Astrocyte (in vitro differentiated cells and primary cell): ENCODE measurements around the gene ATP2B2. TPM values are rescaled to one million over a fixed set of nuclear protein-coding genes. Genes with fewer than 3 reads are reported as not detected.
A peak's percentile ranks its signal among the peaks of the same experiment; 100 is the strongest.

Experiments
- DNase-seq: peaks from one replicate; pipeline ENCODE4 v3.0.0-alpha.2; 2010; ENCODE audit warnings: low read depth
- FAIRE-seq: peaks from 2 replicates; lab custom pipeline; 2011; peaks lifted over from hg19 to GRCh38; lab: Jason Lieb, UNC
- H2AFZ ChIP-seq: 2 replicates; pipeline ENCODE4 v1.6.0; 2012; ENCODE audit warnings: low read depth, low read length, inconsistent platforms
- H3K27ac ChIP-seq: 2 replicates; pipeline ENCODE4 v1.5.1; 2011; ENCODE audit warnings: low read depth, low read length, inconsistent platforms
- H3K27me3 ChIP-seq: 2 replicates; pipeline ENCODE4 v1.6.0; 2011; ENCODE audit warnings: low read length, inconsistent platforms; ENCODE audit not compliant: insufficient read depth
- H3K36me3 ChIP-seq: 2 replicates; pipeline ENCODE4 v1.5.1; 2011; ENCODE audit warnings: low read length, inconsistent platforms; ENCODE audit not compliant: insufficient read depth
- H3K4me1 ChIP-seq: 2 replicates; pipeline ENCODE4 v1.5.1; 2011; ENCODE audit warnings: low read length, inconsistent platforms; ENCODE audit not compliant: insufficient read depth
- H3K4me2 ChIP-seq: 2 replicates; pipeline ENCODE4 v1.6.0; 2012; ENCODE audit warnings: low read length, inconsistent platforms
- H3K4me3 ChIP-seq: 2 replicates; pipeline ENCODE4 v1.5.1; 2011; ENCODE audit warnings: low read depth, mild to moderate bottlenecking, low read length, inconsistent platforms; ENCODE audit not compliant: insufficient read depth
- H3K79me2 ChIP-seq: 2 replicates; pipeline ENCODE4 v1.6.0; 2012; ENCODE audit warnings: mild to moderate bottlenecking, low read length, inconsistent platforms; ENCODE audit not compliant: insufficient read depth
- H3K9ac ChIP-seq: 2 replicates; pipeline ENCODE4 v1.6.0; 2012; ENCODE audit warnings: mild to moderate bottlenecking, low read length, inconsistent platforms
- H3K9me3 ChIP-seq: 2 replicates; pipeline ENCODE4 v1.5.1; 2012; ENCODE audit warnings: low read depth, mild to moderate bottlenecking, low read length, inconsistent platforms; ENCODE audit not compliant: insufficient read depth
- H4K20me1 ChIP-seq: 2 replicates; pipeline ENCODE4 v1.6.0; 2012; ENCODE audit warnings: low read length, inconsistent platforms; ENCODE audit not compliant: insufficient read depth
- H3K27ac Mint-ChIP-seq: one replicate; pipeline ENCODE4 v1.8.0; 2021; ENCODE audit warnings: mild to moderate bottlenecking, mixed read lengths; ENCODE audit not compliant: unreplicated experiment
- H3K27me3 Mint-ChIP-seq: one replicate; pipeline ENCODE4 v1.8.0; 2021; ENCODE audit warnings: low read depth, mixed read lengths; ENCODE audit not compliant: unreplicated experiment
- H3K36me3 Mint-ChIP-seq: one replicate; pipeline ENCODE4 v1.8.0; 2021; ENCODE audit warnings: low read depth, mixed read lengths; ENCODE audit not compliant: unreplicated experiment
- H3K4me1 Mint-ChIP-seq: one replicate; pipeline ENCODE4 v1.8.0; 2021; ENCODE audit warnings: low read depth, mixed read lengths; ENCODE audit not compliant: unreplicated experiment
- H3K4me3 Mint-ChIP-seq: one replicate; pipeline ENCODE4 v1.8.0; 2021; ENCODE audit warnings: mild to moderate bottlenecking, moderate library complexity, mixed read lengths; ENCODE audit not compliant: unreplicated experiment
- H3K9me3 Mint-ChIP-seq: one replicate; pipeline ENCODE4 v1.8.0; 2021; ENCODE audit warnings: mild to moderate bottlenecking, mixed read lengths; ENCODE audit not compliant: unreplicated experiment
- EZH2 ChIP-seq: IDR thresholded peaks from 2 replicates; pipeline ENCODE4 v1.6.1; 2012; ENCODE audit warnings: mild to moderate bottlenecking, low read length, inconsistent platforms; ENCODE audit not compliant: insufficient read depth
- total RNA-seq: library from RNA; stranded (reverse); gene quantifications from 2 replicates; pipeline ENCODE4 v1.2.1, GENCODE V29; 2021
- TF ChIP-seq, protein P1 (sequence below): IDR thresholded peaks from 2 replicates; pipeline ENCODE4 v1.5.1; 2011; ENCODE audit warnings: low read depth, mild to moderate bottlenecking, inconsistent platforms, low read length, moderate library complexity; ENCODE audit not compliant: insufficient read depth

ATP2B2 gene
- total RNA-seq, 1 donor from 2014 or later = 0.05 TPM

DNA sequence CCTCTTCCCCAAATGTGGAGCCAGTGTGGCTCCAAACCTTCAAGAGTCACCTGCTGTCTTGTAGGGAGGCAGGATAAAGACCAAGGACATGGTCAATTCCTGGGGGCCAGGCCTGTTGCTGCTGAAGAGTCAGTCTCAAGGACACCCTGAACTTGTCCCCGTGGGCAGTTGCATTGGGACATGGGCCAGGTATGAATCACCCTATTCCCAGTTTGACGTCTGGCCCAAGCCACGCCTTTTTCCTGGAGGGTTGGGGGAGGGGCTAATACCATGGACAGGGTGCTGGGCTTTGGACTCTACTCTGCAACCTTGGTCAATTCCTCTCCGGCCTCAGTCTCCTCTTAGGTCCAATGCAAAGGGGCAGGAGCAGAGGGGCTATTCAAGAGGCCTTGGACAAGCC is 10.4 kb downstream of the ATP2B2 start:
- peaks cover 69% of the 10 kb centered on the region for H3K27me3 Mint-ChIP-seq
- Histone ChIP-seq H3K4me1 (no peaks in the 10 kb centered on the region), H3K27me3 (peaks cover 8% of the 10 kb centered on the region), H3K9me3 (no peaks in the 10 kb centered on the region), H2AFZ (no peak overlapping the region), H3K4me3 (no peak overlapping the region), H3K27ac (no peak overlapping the region), H3K36me3 (no peaks in the 10 kb centered on the region), H3K9ac (no peak overlapping the region), H3K79me2 (no peaks in the 10 kb centered on the region), H3K4me2 (no peak overlapping the region), H4K20me1 (no peaks in the 10 kb centered on the region)
- DNase-seq (peak; percentile 26), FAIRE-seq (no peak)
- no peaks in the 10 kb centered on the region for H3K9me3 Mint-ChIP-seq
- no peak overlapping the region for H3K27ac Mint-ChIP-seq
- TF ChIP-seq, protein P1, sequence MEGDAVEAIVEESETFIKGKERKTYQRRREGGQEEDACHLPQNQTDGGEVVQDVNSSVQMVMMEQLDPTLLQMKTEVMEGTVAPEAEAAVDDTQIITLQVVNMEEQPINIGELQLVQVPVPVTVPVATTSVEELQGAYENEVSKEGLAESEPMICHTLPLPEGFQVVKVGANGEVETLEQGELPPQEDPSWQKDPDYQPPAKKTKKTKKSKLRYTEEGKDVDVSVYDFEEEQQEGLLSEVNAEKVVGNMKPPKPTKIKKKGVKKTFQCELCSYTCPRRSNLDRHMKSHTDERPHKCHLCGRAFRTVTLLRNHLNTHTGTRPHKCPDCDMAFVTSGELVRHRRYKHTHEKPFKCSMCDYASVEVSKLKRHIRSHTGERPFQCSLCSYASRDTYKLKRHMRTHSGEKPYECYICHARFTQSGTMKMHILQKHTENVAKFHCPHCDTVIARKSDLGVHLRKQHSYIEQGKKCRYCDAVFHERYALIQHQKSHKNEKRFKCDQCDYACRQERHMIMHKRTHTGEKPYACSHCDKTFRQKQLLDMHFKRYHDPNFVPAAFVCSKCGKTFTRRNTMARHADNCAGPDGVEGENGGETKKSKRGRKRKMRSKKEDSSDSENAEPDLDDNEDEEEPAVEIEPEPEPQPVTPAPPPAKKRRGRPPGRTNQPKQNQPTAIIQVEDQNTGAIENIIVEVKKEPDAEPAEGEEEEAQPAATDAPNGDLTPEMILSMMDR = no peak
- no peak for TF ChIP-seq EZH2
- H3K4me1 Mint-ChIP-seq = no peaks in the 10 kb centered on the region
- H3K36me3 Mint-ChIP-seq = peaks cover 1% of the 10 kb centered on the region
- H3K4me3 Mint-ChIP-seq = no peak overlapping the region

DNA sequence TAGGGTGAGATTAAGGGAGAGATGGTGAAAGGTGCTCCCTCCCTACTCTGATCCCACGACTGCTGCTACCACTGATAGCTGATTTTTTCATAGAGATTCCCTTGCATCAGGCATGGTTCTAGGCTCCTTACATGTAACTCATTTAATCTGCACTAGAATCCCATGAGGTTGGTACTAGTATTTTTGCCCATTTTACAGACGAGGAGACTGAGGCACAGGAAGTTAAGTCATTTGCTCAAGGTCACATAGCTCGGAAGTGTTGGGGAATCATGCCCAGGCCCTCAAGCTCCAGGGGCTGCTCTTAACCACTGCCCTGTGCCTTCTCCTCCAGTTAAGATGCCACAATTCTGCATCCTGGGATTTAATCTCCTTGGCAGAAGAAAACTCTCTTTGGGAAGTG is 11.2 kb downstream of the ATP2B2 start:
- Histone ChIP-seq H3K79me2 (no peaks in the 10 kb centered on the region), H3K27ac (no peak overlapping the region), H3K9ac (no peak overlapping the region), H2AFZ (no peak overlapping the region), H3K9me3 (no peaks in the 10 kb centered on the region), H3K4me2 (no peak overlapping the region), H3K27me3 (peaks cover 8% of the 10 kb centered on the region), H3K36me3 (no peaks in the 10 kb centered on the region), H3K4me3 (no peak overlapping the region), H3K4me1 (no peaks in the 10 kb centered on the region), H4K20me1 (no peaks in the 10 kb centered on the region)
- FAIRE-seq = no peak
- H3K4me3 Mint-ChIP-seq = no peak overlapping the region
- peaks cover 73% of the 10 kb centered on the region for H3K27me3 Mint-ChIP-seq
- H3K9me3 Mint-ChIP-seq = no peaks in the 10 kb centered on the region
- no peak for DNase-seq
- H3K4me1 Mint-ChIP-seq = no peaks in the 10 kb centered on the region
- no peak overlapping the region for H3K27ac Mint-ChIP-seq
- TF ChIP-seq, protein P1 = no peak
- no peak for TF ChIP-seq EZH2
- H3K36me3 Mint-ChIP-seq = peaks cover 1% of the 10 kb centered on the region

DNA sequence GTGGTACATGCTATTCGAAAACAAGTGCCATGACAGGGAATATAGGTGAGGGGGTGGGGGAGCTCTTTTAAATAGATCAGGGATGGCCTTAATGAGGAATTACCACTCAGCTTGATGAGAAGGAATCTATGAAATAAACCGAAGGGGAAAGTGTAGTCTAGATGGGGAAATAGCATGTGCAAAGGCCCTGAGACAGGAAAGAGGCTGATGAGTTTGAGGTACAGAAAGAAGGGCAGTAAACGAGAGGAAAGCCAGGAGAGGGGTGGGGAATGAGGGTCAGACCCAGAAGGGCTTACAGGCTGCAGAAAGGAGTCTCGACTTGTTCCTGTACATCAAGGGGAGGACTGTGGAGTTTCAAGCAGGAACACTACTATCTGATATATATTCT is 12.2 kb downstream of the ATP2B2 start:
- Histone ChIP-seq H2AFZ (no peak overlapping the region), H3K27ac (no peak overlapping the region), H3K4me1 (no peaks in the 10 kb centered on the region), H3K79me2 (no peaks in the 10 kb centered on the region), H3K4me3 (no peak overlapping the region), H3K4me2 (no peak overlapping the region), H3K36me3 (no peaks in the 10 kb centered on the region), H4K20me1 (no peaks in the 10 kb centered on the region), H3K27me3 (peaks cover 4% of the 10 kb centered on the region), H3K9ac (no peak overlapping the region), H3K9me3 (no peaks in the 10 kb centered on the region)
- Mint-ChIP-seq H3K27ac (no peak overlapping the region), H3K36me3 (peaks cover 1% of the 10 kb centered on the region), H3K27me3 (peaks cover 72% of the 10 kb centered on the region), H3K4me1 (no peaks in the 10 kb centered on the region), H3K9me3 (no peaks in the 10 kb centered on the region), H3K4me3 (no peak overlapping the region)
- DNase-seq (no peak), FAIRE-seq (no peak)
- TF ChIP-seq, protein P1 = no peak
- TF ChIP-seq EZH2 = no peak
